GM21367 (cell line): Measurements from ENCODE around the gene RRP9.
"Not testable (repeated sequence)": the region's sequence is repeated elsewhere in the genome, so short reads cannot be mapped to it uniquely, and the experiment has no call there.

ENCODE experiments used
- ATAC-seq: cut with Tn5 transposase; IDR thresholded peaks from one replicate; pipeline ENCODE4 v1.9.1; 2021; ENCODE audit not compliant: unreplicated experiment

RRP9 gene

DNA sequence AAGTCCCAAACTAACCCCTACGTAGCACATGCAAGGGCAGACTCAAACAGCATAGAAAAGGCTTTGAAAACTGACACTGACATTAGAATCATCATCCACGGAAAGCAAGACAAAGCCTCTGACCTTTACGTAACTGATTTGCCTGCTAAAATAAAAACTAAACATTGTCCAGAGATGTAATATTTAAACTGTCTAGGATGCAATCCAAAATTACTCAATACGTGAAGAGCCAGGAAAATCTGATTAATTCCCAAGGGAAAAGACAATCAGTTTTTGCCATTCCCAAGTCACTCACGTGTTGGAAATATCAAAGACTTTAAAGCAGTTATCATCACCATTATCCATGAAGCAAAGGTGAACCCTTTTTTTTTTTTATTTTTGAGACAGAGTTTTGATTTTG is 25.3 kb downstream of the RRP9 start:
- no peak for ATAC-seq

DNA sequence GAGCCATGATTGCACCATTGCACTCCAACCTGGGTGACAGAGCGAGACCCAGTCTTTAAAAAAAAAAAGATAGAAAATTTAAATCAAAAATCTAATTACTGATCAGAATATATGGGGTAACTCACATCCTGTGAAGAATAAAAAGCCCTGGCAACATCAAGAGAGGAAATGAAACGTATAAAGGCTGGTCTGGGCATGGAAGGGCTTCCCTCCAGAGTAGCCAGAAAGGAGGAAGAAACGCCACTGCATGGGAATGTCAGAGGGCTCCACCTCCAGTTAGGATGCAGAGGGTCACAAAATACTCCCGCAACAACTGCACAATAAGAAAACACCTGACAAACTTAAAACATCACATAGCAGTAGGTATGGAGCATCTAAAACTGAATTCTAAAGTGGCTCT is 33.7 kb downstream of the RRP9 start:
- ATAC-seq: no peak

DNA sequence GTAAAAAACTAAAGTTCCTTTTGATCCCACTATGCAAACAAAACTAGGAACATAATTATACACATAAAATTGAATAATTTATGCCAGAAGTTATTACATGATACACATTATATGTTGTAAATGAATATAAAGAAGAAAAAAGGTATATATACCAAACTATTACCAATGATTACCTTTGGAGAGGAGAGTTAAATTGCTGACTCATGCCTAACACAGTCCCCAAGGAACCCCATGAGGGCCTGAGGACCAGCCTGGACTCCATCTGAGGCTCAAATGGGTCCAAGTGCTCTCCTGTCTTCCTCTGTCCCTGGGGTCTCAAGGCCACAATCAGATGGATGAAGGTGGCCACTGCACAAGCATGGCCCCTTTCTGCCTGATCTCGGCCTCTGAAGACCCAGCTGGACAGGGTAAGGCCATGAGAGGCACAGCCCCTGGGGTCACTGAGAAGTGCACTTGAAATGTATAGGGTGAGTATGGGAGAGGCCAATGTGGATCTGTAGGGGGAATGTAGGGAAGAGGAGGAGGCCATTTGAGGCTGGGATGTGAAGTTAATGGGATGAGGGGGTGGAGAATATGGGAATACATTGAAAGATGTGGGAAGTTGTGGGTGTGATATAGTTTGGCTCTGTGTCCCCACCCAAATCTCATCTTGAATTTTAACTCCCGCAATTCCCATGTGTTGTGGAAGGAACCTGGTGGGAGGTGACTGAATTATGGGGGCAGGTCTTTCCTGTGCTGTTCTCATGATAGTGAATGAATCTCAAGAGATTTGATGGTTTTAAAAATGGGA is 37.5 kb downstream of the RRP9 start:
- ATAC-seq: no peak

DNA sequence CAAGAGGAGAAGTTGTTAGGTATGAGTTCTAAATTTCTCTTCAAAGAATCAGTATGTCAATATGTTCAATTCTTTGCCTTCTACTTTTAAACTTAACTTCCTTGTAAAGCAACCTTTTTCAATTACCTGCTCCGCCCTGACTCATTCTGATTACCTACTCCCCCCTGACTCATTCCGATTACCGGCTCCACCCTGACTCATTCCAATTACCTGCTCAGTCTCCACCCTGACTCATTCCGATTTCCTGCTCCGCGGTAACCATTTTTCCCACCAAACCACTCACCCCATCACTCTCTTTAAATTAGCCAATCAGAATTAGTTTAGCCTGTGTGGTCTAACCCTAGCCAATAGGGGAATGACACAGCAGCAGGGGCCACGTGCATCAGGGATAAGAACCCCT is 39.3 kb downstream of the RRP9 start:
- ATAC-seq: not testable (repeated sequence)

DNA sequence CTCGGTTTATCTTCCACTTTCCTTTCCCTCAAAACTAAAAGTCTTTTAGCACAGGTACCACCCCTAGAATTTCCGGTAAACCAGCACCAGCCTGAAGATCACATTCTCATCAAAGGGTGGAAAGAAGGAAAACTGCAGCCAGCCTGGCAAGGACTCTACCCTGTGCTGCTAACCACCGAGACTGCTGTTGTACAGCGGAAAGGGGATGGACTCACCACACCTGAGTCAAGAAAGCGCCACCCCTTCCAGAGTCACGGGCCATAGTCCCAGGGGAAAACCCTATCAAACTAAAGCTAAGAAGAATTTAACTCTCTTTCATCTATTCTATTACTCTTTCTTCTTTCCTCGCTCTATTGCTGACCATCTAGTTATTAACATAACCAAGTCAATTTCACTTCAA is 41.7 kb downstream of the RRP9 start:
- ATAC-seq: not testable (repeated sequence)

DNA sequence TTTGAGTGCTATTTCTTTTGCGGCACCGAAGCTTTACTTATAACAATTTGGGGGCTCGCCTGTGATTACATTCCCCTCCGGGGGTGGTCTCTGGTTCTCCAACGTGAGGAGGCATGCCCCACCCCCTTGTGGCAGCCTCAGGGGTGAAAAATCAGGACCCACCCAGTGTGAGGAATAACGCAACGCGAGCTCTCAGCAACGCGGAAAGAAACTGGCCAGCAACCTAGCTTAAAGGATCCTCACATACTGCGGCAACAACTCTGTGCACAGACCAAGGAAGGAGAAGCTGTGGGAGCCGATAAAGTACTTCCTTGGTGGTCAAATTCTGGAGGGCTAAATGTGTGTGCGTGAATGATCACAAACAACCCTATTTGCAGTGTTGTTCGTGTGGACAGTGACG is 44.3 kb downstream of the RRP9 start:
- no peak for ATAC-seq

DNA sequence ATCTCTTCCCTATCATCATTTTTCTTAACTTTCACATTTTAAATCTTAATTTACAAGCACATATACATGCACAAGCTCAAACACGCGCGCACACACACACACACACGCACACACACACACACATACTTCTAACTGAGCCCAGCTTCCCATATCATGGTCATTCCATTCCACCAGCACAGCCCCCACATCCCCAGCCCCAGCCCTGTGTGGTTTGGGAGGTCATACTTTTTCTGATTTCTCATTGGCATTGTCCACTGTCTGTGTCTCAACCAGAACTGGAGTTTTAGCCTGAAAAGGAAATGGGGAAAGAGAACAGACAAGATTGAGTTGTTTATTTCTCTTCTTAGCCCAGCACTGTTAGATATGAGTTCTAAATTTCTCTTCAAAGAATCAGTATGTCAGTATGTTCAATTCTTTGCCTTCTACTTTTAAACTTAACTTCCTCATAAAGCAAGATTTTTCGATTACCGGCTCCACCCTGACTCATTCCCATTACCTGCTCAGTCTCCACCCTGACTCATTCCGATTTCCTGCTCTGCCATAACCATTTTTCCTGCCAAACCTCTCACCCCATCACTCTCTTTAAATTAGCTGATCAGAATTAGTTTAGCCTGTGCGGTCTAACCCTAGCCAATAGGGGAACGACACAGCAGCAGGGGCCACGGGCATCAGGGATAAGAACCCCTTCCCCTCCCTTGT is 44.9 kb downstream of the RRP9 start:
- no peak for ATAC-seq

DNA sequence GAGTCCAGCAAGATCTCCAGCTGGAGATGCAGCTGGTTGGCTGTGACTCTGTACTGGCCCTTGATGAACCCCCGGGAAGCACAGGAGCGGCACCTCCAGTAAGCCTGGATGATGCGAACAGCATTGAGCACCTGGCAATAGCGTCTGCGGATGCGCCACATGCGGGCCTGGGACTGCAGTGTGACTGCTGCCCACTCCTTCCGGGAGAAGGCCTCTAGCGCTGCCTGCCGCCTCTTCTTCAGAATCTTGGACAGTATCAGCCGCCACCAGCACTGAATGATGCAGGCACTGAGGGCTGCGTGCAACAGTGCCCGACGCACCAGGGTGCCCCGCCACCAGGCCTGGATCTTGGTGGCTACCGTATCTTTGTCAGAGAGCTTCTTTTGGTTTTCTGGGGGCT is 46.8 kb downstream of the RRP9 start:
- ATAC-seq: no peak

DNA sequence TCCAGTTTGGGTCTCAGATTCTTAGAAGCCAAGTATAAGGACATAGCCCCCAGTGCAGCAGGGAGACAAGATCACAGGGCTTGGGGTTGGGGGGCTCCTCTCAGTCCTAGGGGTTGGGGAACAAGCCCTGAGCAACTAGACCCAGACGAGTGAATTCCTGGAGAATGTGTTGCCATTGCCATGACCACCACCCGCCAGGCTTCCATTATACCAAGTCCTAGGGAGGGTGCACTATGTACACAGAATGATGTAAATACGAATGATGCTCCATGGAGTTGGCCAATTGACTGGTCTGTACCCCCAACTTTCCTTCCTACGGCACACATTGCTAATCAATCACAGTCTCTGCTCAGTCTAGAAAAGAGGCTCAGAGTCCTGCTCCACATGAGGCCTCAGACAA is 47.3 kb downstream of the RRP9 start:
- no peak for ATAC-seq

DNA sequence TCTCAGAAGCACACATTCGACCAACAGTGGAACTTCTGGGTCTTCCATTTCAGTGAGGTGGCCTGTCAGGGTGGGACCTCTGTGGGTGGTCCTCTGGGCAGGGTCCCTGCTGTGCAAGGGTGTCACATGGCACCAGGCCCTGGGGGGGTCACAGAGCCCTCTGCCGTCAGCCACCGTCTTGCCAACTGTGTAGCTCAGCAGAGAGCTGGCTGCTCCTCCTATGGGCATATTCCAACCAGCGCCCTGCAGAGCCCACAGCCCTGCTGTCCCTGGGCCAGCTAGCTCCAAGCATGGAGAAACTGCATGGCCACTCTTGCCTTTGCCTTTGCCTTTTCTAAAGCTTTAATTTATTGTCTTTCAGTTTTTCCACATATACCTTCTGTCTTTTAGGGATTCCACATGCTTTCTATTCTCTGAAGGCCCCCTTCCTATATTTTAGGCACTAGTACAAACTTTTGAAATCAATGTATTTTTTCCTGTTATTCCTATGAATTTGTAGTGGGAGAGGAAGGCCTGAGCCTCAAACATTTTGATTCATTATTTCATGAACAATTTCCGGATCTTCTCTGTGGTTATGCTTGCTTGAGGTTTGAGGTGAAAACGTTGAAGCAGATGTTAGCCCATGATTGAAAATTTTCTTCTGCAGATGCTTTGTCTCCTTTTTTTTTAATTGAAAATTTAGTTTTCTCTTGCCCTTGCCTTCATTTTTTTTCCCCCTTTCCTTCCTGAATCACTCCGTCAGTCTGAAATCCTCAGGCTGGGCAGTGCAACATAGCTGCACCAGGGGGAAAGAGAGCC is 50.3 kb downstream of the RRP9 start:
- no peak for ATAC-seq

DNA sequence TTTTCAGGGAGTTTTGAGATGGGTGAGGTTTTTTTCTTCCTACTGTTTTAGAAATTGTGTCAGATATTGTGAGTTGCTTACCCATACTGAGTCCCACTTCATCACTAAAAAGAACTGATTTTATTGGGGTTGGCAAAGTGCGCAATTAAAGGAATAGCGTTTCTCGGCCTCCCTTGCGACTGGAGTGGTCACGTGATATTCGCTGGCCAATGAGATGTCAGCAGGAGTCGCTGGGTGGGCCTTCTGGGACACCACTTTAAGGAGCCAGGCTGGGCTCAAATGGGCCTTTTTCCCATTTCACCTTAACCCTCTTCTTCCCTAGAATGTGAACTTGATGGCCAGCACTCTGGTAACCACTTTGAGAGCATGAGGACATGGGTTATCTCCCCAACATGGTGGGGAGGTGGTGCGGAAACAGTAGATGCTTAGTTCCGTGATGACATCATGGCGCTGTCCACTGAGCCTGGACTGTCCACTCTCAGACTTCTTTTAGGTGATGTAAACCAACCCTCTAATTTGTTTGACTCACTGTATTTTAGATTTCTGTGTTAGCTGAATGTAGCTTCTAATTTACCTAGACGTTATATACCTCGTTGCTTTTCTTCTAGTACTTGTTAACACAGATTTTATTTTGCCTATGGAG is 53.1 kb downstream of the RRP9 start:
- no peak for ATAC-seq

DNA sequence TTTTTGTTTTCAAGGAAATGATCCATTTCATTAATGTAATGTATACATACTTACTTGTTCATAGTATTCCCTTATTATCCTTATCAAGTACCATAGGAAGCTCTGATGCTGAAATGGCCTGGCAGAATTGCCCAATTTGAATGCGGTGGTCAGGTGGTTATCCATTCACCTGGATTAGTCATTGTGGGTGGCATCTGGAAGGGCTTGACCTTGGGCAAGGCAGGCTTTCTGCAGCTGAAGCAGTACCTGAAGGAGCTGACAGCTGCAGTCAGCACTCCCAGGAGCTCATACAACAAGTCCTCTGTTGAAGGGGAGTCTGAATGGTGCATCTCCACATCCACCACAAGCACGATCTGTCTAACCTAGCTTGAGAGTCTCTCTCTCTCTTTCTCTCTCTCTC is 54.1 kb downstream of the RRP9 start:
- no peak for ATAC-seq

DNA sequence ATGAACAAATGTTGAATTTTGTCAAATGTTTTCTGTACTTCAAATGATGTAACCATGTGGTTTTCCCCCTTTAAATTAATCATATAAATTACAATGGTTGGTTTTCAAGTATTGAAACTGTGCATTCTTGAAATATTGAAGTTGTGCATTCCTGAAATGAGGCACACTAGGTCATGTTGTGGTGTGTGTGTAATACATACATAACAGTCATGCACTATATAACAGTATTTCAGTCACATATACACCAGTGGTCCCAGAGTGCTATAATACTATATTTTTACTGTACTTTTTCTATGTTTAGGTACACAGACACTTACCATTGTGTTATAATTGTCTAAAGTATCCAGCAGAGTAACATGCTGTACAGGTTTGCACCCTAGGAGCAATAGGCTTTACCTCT is 55.3 kb downstream of the RRP9 start:
- ATAC-seq: no peak
